Stimulated activated naive B cell treated with anti-CD40 and anti-IgM and Interleukin-4, amounts not matched to agents 10 μg/mL and 1 μg/mL and 100 μg/mL, for 72 hours (primary cell): ENCODE data around the gene NLGN2.

Experiments used
- ATAC-seq, 2 donors: fragments of 150-1000 bp; cut with Tn5 transposase; replicated peaks; 2 replicates each; pipeline ENCODE4 v1.10.0; 2021; ENCODE audit warnings: moderate library complexity in 1 of 2
- DNase-seq: peaks from one replicate; pipeline ENCODE4 v3.0.0; 2021
- H3K27ac Mint-ChIP-seq: one replicate; pipeline ENCODE4 v1.8.0; 2022; ENCODE audit warnings: mild to moderate bottlenecking, mixed read lengths
- H3K27me3 Mint-ChIP-seq, 2 donors: one replicate each; pipeline ENCODE4 v1.8.0; 2022; ENCODE audit warnings: mixed read lengths in 2 of 2
- H3K36me3 Mint-ChIP-seq, 2 donors: one replicate each; pipeline ENCODE4 v1.8.0; 2022; ENCODE audit warnings: mixed read lengths in 2 of 2, mild to moderate bottlenecking in 1 of 2
- H3K4me1 Mint-ChIP-seq, 2 donors: one replicate each; pipeline ENCODE4 v1.8.0; 2022; ENCODE audit warnings: mixed read lengths in 2 of 2, mild to moderate bottlenecking in 1 of 2
- H3K4me3 Mint-ChIP-seq, 2 donors: one replicate each; pipeline ENCODE4 v1.8.0; 2022; ENCODE audit warnings: mild to moderate bottlenecking in 2 of 2, mixed read lengths in 2 of 2, moderate library complexity in 1 of 2
- H3K9me3 Mint-ChIP-seq, 2 donors: one replicate each; pipeline ENCODE4 v1.8.0; 2022; ENCODE audit warnings: mixed read lengths in 2 of 2, mild to moderate bottlenecking in 1 of 2

NLGN2 gene

DNA sequence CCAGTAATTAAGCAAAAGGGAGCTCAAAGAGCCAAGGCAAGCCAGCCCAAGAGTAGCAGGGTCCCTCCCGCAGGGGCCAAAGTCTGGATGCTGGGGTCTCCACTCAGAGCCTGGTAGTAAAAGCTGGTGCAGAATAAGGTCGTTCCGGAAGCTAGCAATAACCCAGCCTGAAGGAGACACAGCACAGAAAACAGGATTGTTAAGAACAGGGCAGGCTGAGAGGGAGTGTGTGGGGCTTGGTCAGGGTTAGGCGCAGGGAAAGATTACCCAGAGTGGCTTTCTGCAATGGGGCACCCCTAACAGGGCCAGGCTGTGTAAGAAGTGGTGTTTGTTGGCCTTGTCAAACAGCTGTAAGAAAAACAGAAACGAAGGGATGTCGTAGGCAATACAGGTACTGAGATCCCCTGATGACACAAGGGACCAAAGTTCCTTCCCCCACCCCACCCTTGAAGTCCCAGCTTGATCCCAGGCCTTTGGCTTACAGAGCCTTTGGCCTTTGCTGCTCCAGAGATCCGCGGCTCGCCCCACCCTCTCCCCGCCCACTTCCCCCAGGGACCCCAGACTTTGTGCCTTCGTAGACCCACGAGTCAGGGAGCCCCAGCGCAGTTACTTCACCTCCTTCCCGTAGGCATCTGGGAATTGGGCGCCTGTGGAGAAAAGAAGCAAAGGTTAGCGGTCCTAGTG, 4.5 kb upstream of the NLGN2 start:
- ATAC-seq (peak in 1 of 2 donors; percentile 11), DNase-seq (no peak)
- Mint-ChIP-seq H3K27me3 (peaks cover 15 to 23% of the 10 kb centered on the region in 2 donors), H3K27ac (peak overlapping the region; percentile 93), H3K4me3 (peak overlapping the region; percentile 97 to 100), H3K4me1 (peaks cover 14 to 32% of the 10 kb centered on the region in 2 donors), H3K9me3 (no peaks in the 10 kb centered on the region), H3K36me3 (peaks cover 8 to 9% of the 10 kb centered on the region in 2 donors)

DNA sequence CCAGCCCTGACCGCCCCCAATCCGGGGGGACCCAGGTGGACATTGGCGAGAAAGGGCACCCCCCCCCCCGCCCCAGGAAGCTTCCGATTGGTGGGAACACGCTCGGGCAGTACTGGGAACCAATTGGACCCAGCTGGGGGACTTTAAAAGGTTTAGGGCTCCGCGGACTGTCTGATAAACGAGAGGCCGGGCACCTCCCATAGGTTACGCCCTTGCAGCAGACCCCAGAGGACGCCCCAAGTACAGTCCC, 4.0 kb upstream of the NLGN2 start:
- ATAC-seq (peak; percentile 51 to 61), DNase-seq (no peak)
- Mint-ChIP-seq H3K4me1 (peaks cover 14 to 32% of the 10 kb centered on the region in 2 donors), H3K4me3 (peak overlapping the region; percentile 97 to 100), H3K27me3 (peaks cover 15 to 23% of the 10 kb centered on the region in 2 donors), H3K27ac (peak overlapping the region; percentile 93), H3K36me3 (peaks cover 8 to 9% of the 10 kb centered on the region in 2 donors), H3K9me3 (no peaks in the 10 kb centered on the region)

DNA sequence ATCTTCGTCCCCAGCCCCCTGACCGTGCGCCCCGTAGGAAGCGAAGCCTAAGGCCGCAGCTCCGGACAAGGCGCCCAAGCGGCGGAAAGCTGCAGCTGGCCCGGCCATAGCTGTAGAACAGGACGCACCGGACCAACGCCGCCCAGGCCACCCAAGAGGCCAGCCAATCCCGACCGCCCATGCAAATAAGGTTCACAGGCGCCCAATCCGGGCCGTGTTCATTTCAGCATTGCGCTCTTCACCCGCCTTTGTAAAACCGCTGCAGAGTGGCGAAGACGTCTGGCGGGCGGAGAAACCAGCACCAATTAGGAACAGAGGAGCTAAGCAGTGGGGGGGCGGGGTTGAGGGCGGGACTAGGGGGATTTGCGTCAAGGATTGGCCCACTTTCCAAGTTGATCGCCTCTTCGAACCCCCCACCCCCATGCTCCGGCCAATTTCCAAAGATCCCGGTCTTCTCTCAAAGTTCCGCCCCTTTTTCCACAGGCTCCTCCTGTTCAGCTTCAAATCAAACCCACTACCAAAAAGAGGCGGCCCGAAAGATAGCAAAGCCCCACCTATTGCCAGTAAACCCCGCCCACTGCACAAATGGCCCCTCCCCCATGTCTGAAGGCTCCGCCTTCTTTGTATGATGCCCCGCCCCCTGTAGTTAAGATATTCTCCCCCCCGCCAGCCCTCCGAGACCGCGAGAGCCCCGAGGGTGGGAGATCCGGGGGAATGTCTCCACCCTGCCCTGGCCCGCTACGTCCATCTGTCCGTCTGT, 3.5 kb upstream of the NLGN2 start, which contains the start of gene TMEM256:
TSS of gene TMEM256 (minus strand) at position 121 of the 760 bp plus-strand sequence. CDS start at position 108, 13 bp downstream.
- Mint-ChIP-seq H3K27ac (peak within 1 kb of the TSS; percentile 93), H3K9me3 (no peaks in the 10 kb centered on the region), H3K4me1 (peaks cover 14 to 32% of the 10 kb centered on the region in 2 donors), H3K27me3 (peaks cover 17 to 27% of the 10 kb centered on the region in 2 donors), H3K4me3 (peak within 1 kb of the TSS; percentile 97 to 100), H3K36me3 (peaks cover 8 to 9% of the 10 kb centered on the region in 2 donors)
- DNase-seq (peak; percentile 94), ATAC-seq (peak; percentile 95)

DNA sequence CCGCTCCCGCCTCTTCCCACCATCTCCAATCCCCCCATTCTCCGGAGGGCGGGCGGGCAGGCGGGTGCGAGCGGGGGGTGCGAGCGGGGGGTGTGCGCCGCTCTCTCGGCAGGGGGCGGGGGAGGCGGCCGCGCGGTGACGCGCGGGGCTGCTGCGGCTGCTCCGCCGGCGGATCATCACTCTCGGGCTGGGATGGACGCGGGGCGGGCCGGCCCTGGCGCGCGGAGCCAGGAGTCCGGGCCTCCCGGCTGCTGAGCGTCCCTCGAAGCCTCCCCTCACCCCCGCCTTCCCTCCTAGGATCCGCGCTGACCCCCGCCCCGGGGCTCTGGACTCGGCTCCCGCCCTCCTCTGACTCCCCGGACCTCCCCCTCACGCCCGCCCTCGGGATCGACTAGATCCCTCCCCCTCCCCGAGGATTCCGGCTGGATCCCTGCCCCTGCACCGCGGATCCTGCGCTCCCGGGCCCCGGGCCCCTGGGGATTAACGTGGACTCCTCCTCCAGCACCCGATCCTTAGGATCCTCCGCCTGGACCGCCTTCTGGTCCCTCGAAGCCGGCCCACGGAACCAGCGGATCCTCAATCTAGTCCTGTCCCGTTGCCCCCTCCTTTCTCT, 2.8 kb upstream of the NLGN2 start:
- DNase-seq (no peak), ATAC-seq (peak; percentile 28 to 33)
- Mint-ChIP-seq H3K27ac (peak overlapping the region; percentile 93), H3K4me3 (peak overlapping the region; percentile 97 to 100), H3K36me3 (peaks cover 4 to 5% of the 10 kb centered on the region in 2 donors), H3K9me3 (no peaks in the 10 kb centered on the region), H3K4me1 (peaks cover 14 to 28% of the 10 kb centered on the region in 2 donors), H3K27me3 (peaks cover 24 to 34% of the 10 kb centered on the region in 2 donors)

DNA sequence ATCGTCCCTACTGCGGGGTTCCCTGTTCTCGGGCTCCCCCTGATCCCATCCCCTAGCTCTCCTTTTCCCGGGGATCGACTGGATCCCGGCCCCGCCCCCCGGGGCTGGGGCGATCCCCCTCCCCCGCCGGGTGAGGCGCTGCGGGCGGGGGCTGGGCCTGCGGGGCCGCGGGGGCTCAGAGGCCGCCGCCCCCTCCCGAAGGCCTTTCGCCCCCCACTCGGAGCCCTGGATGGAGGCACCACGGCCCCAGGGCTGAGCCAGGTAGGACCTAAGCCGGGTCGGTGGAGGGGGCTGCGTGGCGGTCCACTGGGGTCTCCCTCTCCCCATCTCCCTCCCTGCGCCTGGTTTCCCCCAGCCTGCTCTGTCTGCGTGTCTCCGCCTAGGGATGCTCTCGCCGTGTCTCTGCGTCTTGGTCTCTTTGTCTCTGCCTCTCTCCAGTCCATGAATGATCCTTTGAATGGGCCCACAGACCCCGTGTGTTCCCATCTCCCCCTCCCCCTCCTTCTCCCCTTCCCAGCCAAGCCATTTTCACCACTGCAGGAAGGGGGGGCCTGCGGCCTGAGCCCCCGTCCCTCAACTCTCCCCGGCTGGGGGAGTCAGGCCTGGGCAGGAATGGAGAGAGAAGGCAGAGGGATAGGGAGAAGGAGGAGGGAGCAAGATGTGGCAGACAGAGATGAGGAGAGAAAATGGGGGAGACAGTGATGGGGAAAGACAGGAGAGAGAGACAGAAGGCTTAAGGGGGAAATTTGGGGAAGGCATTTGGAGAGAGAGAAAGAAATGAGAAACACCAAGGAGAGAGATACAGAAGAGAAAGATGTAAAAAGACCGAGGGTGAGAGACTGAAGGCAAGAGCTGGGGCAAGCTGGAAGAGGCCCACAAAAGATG, 2.1 kb upstream of the NLGN2 start:
- peak overlapping the region; percentile 89 for H3K27ac Mint-ChIP-seq

DNA sequence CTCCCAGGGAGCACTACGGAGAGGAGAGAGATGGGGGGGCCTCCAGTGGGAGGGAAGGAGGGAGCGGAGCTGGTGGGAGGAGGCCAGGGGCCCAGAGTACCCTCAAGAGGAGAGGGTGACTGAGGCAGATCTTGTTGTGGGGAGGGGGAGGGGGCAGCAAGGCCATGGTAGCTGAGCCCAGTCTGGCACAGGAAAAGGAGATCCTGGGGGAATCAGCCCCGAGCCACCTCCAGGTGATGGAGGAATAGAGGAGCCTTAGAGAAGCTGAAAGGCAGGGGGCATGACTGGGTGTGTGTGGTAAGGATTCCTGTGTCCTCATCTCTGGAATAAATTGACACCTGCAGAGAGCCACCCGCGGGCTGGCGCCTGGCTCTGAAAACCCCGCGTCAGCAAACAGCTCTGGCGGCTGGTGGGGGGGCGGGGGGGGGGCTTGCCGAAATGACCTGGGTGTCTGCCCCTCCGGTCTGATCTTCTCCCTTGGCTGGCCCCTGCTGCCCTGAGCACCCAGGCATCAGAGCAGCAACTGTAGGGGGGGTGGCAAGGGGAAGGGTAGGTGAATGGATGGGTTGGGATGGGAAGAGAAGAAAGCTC, 1.3 kb upstream of the NLGN2 start:
- peaks cover 4 to 5% of the 10 kb centered on the region in 2 donors for H3K36me3 Mint-ChIP-seq
- H3K4me3 Mint-ChIP-seq, result peak overlapping the region; percentile 73 to 100
- no peaks in the 10 kb centered on the region for H3K9me3 Mint-ChIP-seq
- no peak for DNase-seq
- peaks cover 25 to 41% of the 10 kb centered on the region in 2 donors for H3K27me3 Mint-ChIP-seq
- peaks cover 14 to 27% of the 10 kb centered on the region in 2 donors for H3K4me1 Mint-ChIP-seq
- ATAC-seq, result no peak
- H3K27ac Mint-ChIP-seq, result no peak overlapping the region

More for the DNA sequence above, 2.1 kb upstream of the NLGN2 start:
- Mint-ChIP-seq H3K27me3 (peaks cover 25 to 41% of the 10 kb centered on the region in 2 donors), H3K36me3 (peaks cover 4 to 5% of the 10 kb centered on the region in 2 donors), H3K4me1 (peaks cover 14 to 27% of the 10 kb centered on the region in 2 donors), H3K9me3 (no peaks in the 10 kb centered on the region), H3K4me3 (peak overlapping the region; percentile 97 to 100)
- DNase-seq, result no peak
- no peak for ATAC-seq

DNA sequence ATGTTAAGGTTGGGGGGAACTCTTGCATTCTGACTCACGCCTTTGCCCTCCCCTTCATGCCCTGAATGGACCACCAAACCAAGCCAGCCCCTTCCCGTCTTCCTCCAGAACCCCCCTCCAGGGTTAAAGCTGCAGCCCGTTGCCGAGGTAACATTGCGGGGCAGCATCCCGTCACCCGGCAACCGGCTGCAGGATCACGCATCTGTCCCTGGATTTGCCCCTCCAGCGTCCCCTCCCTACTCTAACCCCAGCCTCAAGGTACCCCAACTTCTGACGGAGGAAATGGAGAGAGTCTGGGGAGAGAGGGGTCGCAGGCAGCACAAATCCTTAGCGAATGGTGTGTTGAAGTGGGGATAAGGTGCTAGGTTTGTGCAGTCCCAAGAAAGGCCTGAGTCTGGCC, 563 bp upstream of the NLGN2 start:
- no peak for ATAC-seq
- Mint-ChIP-seq H3K27ac (no peak overlapping the region), H3K36me3 (no peaks in the 10 kb centered on the region), H3K4me3 (peak overlapping the region in 1 of 2 donors; percentile 39), H3K27me3 (peaks cover 25 to 41% of the 10 kb centered on the region in 2 donors), H3K9me3 (no peaks in the 10 kb centered on the region), H3K4me1 (peaks cover 12 to 22% of the 10 kb centered on the region in 2 donors)
- no peak for DNase-seq

DNA sequence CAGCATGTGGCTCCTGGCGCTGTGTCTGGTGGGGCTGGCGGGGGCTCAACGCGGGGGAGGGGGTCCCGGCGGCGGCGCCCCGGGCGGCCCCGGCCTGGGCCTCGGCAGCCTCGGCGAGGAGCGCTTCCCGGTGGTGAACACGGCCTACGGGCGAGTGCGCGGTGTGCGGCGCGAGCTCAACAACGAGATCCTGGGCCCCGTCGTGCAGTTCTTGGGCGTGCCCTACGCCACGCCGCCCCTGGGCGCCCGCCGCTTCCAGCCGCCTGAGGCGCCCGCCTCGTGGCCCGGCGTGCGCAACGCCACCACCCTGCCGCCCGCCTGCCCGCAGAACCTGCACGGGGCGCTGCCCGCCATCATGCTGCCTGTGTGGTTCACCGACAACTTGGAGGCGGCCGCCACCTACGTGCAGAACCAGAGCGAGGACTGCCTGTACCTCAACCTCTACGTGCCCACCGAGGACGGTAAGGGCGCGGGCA, 645 bp downstream of the NLGN2 start:
- Mint-ChIP-seq H3K27me3 (peaks cover 25 to 41% of the 10 kb centered on the region in 2 donors), H3K36me3 (no peaks in the 10 kb centered on the region), H3K9me3 (no peaks in the 10 kb centered on the region), H3K4me1 (peaks cover 8 to 15% of the 10 kb centered on the region in 2 donors), H3K4me3 (no peak overlapping the region), H3K27ac (no peak overlapping the region)
- no peak for ATAC-seq
- DNase-seq, result no peak

DNA sequence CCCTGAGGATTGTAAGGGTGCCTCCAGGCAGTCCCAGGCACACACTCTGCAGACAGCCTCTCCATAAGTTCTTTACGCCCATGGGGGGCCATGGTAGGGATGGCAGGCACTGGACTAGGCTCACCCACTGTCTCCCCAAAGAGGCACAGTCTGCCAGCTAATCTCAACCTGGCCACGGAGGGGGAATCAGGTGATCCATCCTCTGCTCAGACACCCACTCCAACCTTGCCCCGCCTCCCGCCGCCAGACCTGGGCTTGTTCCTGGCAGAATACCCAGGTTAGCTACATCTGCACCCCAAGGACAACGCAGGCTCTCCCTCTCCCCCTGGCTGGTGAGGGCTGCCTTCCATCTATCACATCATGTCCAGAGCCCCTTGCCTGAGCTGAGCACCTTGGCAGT, 1.2 kb downstream of the NLGN2 start:
- H3K9me3 Mint-ChIP-seq, result no peaks in the 10 kb centered on the region
- no peak for DNase-seq
- no peak overlapping the region for H3K27ac Mint-ChIP-seq
- peaks cover 8 to 14% of the 10 kb centered on the region in 2 donors for H3K4me1 Mint-ChIP-seq
- no peaks in the 10 kb centered on the region for H3K36me3 Mint-ChIP-seq
- no peak overlapping the region for H3K4me3 Mint-ChIP-seq
- peaks cover 25 to 41% of the 10 kb centered on the region in 2 donors for H3K27me3 Mint-ChIP-seq
- no peak for ATAC-seq

DNA sequence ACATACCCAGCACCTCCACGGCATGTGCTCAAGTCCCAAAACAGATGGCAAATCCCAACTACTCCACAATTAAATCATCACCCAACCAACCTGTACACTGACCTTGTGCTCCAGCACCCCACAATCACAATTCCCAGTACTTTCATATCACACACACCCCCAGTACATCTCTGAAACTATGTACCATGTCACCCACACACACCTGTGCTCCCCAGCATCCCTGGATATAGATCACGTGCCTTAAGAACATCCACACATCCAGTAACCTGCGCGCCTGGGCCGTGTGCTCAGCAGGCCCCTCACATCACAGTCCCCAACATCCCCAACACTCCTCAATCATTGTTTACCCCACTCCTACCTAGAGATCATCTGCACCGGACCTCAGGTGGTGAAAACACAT, 2.1 kb downstream of the NLGN2 start:
- Mint-ChIP-seq H3K4me3 (no peak overlapping the region), H3K27ac (no peak overlapping the region), H3K4me1 (peaks cover 8 to 14% of the 10 kb centered on the region in 2 donors), H3K27me3 (peaks cover 25 to 41% of the 10 kb centered on the region in 2 donors), H3K9me3 (no peaks in the 10 kb centered on the region), H3K36me3 (no peaks in the 10 kb centered on the region)
- ATAC-seq (no peak), DNase-seq (no peak)

DNA sequence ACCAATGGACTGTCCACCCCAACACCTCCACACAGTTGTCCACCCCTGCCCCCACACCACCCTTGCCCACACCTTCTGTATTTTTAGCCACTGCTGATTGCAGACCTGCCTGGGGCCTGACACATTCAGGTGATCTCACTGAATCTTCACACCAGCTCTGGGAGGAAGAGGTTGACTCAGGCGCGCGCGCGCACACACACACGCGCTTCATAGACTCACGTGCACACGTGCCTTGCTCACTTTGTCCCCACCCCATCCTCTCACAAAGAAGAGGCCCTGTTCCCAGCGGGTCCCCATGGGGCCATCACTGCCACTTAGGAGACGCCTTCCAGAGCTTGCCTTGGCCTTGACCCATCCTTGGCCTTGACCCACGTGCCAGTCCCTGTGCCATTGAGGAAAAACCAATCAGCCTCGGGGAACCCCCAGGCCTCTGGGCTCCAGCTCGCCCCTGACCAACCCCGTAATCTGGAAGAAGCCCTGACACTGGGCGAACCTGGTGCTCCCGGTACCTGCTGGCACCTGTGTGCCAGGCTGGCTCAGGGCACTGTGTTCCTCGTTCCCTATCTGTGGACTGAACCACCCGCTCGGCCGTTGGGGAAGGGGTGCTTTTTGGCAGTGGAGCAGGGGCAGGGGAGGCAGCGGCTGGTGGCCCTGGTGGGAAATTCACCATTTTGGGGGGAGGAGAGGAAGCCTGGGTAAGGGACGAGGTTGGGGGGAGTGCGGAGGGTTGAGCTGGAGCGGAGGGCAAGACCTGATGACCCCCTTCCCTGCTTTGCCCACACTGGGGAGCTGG, 3.2 kb downstream of the NLGN2 start:
- no peaks in the 10 kb centered on the region for H3K36me3 Mint-ChIP-seq
- H3K27ac Mint-ChIP-seq, result no peak overlapping the region
- no peak for DNase-seq
- H3K4me3 Mint-ChIP-seq, result no peak overlapping the region
- H3K9me3 Mint-ChIP-seq, result no peaks in the 10 kb centered on the region
- peaks cover 20 to 35% of the 10 kb centered on the region in 2 donors for H3K27me3 Mint-ChIP-seq
- peaks cover 4% of the 10 kb centered on the region in 2 donors for H3K4me1 Mint-ChIP-seq
- ATAC-seq, result no peak

DNA sequence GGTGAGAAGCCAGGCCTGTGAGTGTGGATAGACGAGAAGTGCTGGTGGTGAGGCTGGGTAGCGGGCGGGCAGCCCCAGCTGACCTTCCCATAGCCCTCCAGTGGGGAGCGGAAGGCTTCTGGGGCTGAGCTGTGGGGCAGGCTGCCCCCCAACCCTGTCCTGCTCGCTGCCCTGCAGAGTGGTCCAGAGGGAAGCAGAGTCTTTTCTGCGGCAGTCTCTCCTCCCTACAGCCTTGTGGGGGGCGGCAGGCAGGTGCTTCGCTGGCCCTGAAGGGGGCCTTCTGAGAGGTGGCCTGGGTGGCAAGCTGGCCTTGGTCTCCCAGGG, 3.7 kb downstream of the NLGN2 start:
- Mint-ChIP-seq H3K36me3 (no peaks in the 10 kb centered on the region), H3K27me3 (peaks cover 16 to 30% of the 10 kb centered on the region in 2 donors), H3K4me3 (no peak overlapping the region), H3K27ac (no peak overlapping the region), H3K4me1 (peaks cover 0 to 2% of the 10 kb centered on the region in 2 donors), H3K9me3 (no peaks in the 10 kb centered on the region)
- DNase-seq (no peak), ATAC-seq (no peak)
